Activated T-cell treated with anti-CD3 and anti-CD28 coated beads, Interleukin-2, amount 50 U/mL, for 4 hours (primary cell): ENCODE data around the gene SCUBE1. TPM values are rescaled to one million over a fixed set of nuclear protein-coding genes. Genes with fewer than 3 reads are reported as not detected.
A peak's percentile ranks its signal among the peaks of the same experiment; 100 is the strongest.

Experiments
- ATAC-seq, 2 donors: fragments of 200-7000 bp; cut with Tn5 transposase; one replicate each; pipeline ENCODE4 v1.10.0; 2021
- DNase-seq: peaks from one replicate; pipeline ENCODE4 v3.0.0-alpha.2; 2020
- H3K27me3 Mint-ChIP-seq: one replicate; pipeline ENCODE4 v1.8.0; 2021; ENCODE audit warnings: low read depth, mixed read lengths
- H3K36me3 Mint-ChIP-seq: one replicate; pipeline ENCODE4 v1.8.0; 2022; ENCODE audit warnings: mixed read lengths; ENCODE audit not compliant: insufficient read depth
- H3K4me1 Mint-ChIP-seq: one replicate; pipeline ENCODE4 v1.8.0; 2021; ENCODE audit warnings: low read depth, mixed read lengths
- H3K4me3 Mint-ChIP-seq: one replicate; pipeline ENCODE4 v1.8.0; 2021; ENCODE audit warnings: mild to moderate bottlenecking, moderate library complexity, mixed read lengths
- H3K9me3 Mint-ChIP-seq: one replicate; pipeline ENCODE4 v1.8.0; 2021; ENCODE audit warnings: mixed read lengths
- total RNA-seq, 3 donors: library from RNA; stranded (reverse); gene quantifications; one replicate each; pipeline ENCODE4 v1.2.1, GENCODE V29; 2021

The SCUBE1 gene
- total RNA-seq, 3 donors from 2014 or later = 0.08 TPM; not detected in 2

GRCh38 chr22:43199541-43199940 is 143.6 kb downstream of the SCUBE1 start:
- DNase-seq (no peak), ATAC-seq (no peak)
- Mint-ChIP-seq H3K9me3 (no peaks in the 10 kb centered on the region), H3K4me3 (no peak overlapping the region), H3K4me1 (no peaks in the 10 kb centered on the region), H3K36me3 (no peaks in the 10 kb centered on the region), H3K27me3 (peaks cover 10% of the 10 kb centered on the region)

- H3K9me3 Mint-ChIP-seq = no peaks in the 10 kb centered on the region
- H3K4me3 Mint-ChIP-seq = no peak overlapping the region
Observed at GRCh38 chr22:43198936-43199335, 144.2 kb downstream of the SCUBE1 start.

GRCh38 chr22:43198126-43198525 is 145.0 kb downstream of the SCUBE1 start:
- Mint-ChIP-seq H3K36me3 (no peaks in the 10 kb centered on the region), H3K9me3 (no peaks in the 10 kb centered on the region), H3K4me3 (no peak overlapping the region), H3K4me1 (no peaks in the 10 kb centered on the region), H3K27me3 (peaks cover 10% of the 10 kb centered on the region)
- ATAC-seq (no peak), DNase-seq (no peak)

More at GRCh38 chr22:43198936-43199335, 144.2 kb downstream of the SCUBE1 start:
- DNase-seq (no peak), ATAC-seq (no peak)
- Mint-ChIP-seq H3K4me1 (no peaks in the 10 kb centered on the region), H3K27me3 (peaks cover 10% of the 10 kb centered on the region), H3K36me3 (no peaks in the 10 kb centered on the region)

- H3K27me3 Mint-ChIP-seq = peaks cover 10% of the 10 kb centered on the region
- H3K36me3 Mint-ChIP-seq = no peaks in the 10 kb centered on the region
- no peak for ATAC-seq
- no peaks in the 10 kb centered on the region for H3K4me1 Mint-ChIP-seq
- no peak overlapping the region for H3K4me3 Mint-ChIP-seq
- H3K9me3 Mint-ChIP-seq = no peaks in the 10 kb centered on the region
- DNase-seq = no peak
Observed at GRCh38 chr22:43197271-43197941, 145.8 kb downstream of the SCUBE1 start.

GRCh38 chr22:43191831-43192230 is 151.3 kb downstream of the SCUBE1 start:
- Mint-ChIP-seq H3K9me3 (no peaks in the 10 kb centered on the region), H3K36me3 (no peaks in the 10 kb centered on the region), H3K4me1 (peaks cover 8% of the 10 kb centered on the region), H3K4me3 (no peak overlapping the region), H3K27me3 (peaks cover 2% of the 10 kb centered on the region)
- ATAC-seq (no peak), DNase-seq (no peak)

- Mint-ChIP-seq H3K4me1 (peaks cover 22% of the 10 kb centered on the region), H3K9me3 (no peaks in the 10 kb centered on the region), H3K27me3 (no peaks in the 10 kb centered on the region), H3K36me3 (peaks cover 2% of the 10 kb centered on the region), H3K4me3 (peak overlapping the region; percentile 53)
- no peak for ATAC-seq
- no peak for DNase-seq
Observed at GRCh38 chr22:43188829-43189545, 154.2 kb downstream of the SCUBE1 start.

- Mint-ChIP-seq H3K27me3 (no peaks in the 10 kb centered on the region), H3K9me3 (no peaks in the 10 kb centered on the region), H3K4me1 (peaks cover 23% of the 10 kb centered on the region), H3K36me3 (peaks cover 6% of the 10 kb centered on the region), H3K4me3 (peak overlapping the region; percentile 84)
- DNase-seq (peak; percentile 95), ATAC-seq (peak; percentile 93)
Observed at GRCh38 chr22:43187171-43188099, 155.7 kb downstream of the SCUBE1 start.

GRCh38 chr22:43186272-43187170 is 156.7 kb downstream of the SCUBE1 start, which contains the start of gene TTLL12:
TTLL12 (minus strand) TSS chr22:43187134; CDS start chr22:43187069, 65 bp downstream.
- Mint-ChIP-seq H3K4me3 (peak within 1 kb of the TSS; percentile 86), H3K27me3 (no peaks in the 10 kb centered on the region), H3K4me1 (peaks cover 25% of the 10 kb centered on the region), H3K36me3 (peaks cover 8% of the 10 kb centered on the region), H3K9me3 (no peaks in the 10 kb centered on the region)
- peak; percentile 55 to 62 for ATAC-seq
- peak; percentile 43 for DNase-seq

GRCh38 chr22:43185860-43186261 is 157.3 kb downstream of the SCUBE1 start:
- Mint-ChIP-seq H3K4me1 (peaks cover 25% of the 10 kb centered on the region), H3K27me3 (no peaks in the 10 kb centered on the region), H3K9me3 (no peaks in the 10 kb centered on the region), H3K36me3 (peaks cover 11% of the 10 kb centered on the region), H3K4me3 (peak overlapping the region; percentile 86)
- ATAC-seq (no peak), DNase-seq (no peak)

- DNase-seq (no peak), ATAC-seq (no peak)
- Mint-ChIP-seq H3K9me3 (no peaks in the 10 kb centered on the region), H3K27me3 (no peaks in the 10 kb centered on the region), H3K4me1 (peaks cover 23% of the 10 kb centered on the region), H3K4me3 (peak overlapping the region; percentile 61), H3K36me3 (peaks cover 18% of the 10 kb centered on the region)
Observed at GRCh38 chr22:43183496-43184277, 159.5 kb downstream of the SCUBE1 start.

GRCh38 chr22:43182726-43183125 is 160.4 kb downstream of the SCUBE1 start:
- Mint-ChIP-seq H3K9me3 (no peaks in the 10 kb centered on the region), H3K4me3 (no peak overlapping the region), H3K36me3 (peaks cover 21% of the 10 kb centered on the region), H3K27me3 (no peaks in the 10 kb centered on the region), H3K4me1 (peaks cover 19% of the 10 kb centered on the region)
- no peak for DNase-seq
- no peak for ATAC-seq

GRCh38 chr22:43182118-43182517 is 161.1 kb downstream of the SCUBE1 start:
- Mint-ChIP-seq H3K4me3 (no peak overlapping the region), H3K36me3 (peaks cover 21% of the 10 kb centered on the region), H3K27me3 (no peaks in the 10 kb centered on the region), H3K9me3 (no peaks in the 10 kb centered on the region), H3K4me1 (peaks cover 17% of the 10 kb centered on the region)
- DNase-seq (no peak), ATAC-seq (no peak)
